NCI-H2029 (cell line): Measurements from ENCODE around the gene ATP11B.

Experiments
- DNase-seq: peaks from one replicate; lab custom pipeline; 2025; lab: John Stamatoyannopoulos, UW

ATP11B gene

GRCh38 chr3:182954553-182955235 is 161.4 kb downstream of the ATP11B start:
- no peak for DNase-seq

- DNase-seq: no peak
Measured at GRCh38 chr3:182957226-182957625, 163.9 kb downstream of the ATP11B start.

- DNase-seq: no peak
Measured at GRCh38 chr3:182957676-182958266, 164.5 kb downstream of the ATP11B start.

- DNase-seq: peak; percentile 45
Measured at GRCh38 chr3:182959474-182960350, 166.4 kb downstream of the ATP11B start.

GRCh38 chr3:182962166-182962565 is 168.9 kb downstream of the ATP11B start:
- DNase-seq: no peak

GRCh38 chr3:182964179-182964578 is 170.9 kb downstream of the ATP11B start:
- DNase-seq: no peak

GRCh38 chr3:182965861-182966366 is 172.6 kb downstream of the ATP11B start:
- DNase-seq: no peak

- no peak for DNase-seq
Measured at GRCh38 chr3:182967218-182968204, 174.2 kb downstream of the ATP11B start.

- no peak for DNase-seq
Measured at GRCh38 chr3:182969277-182969676, 176.0 kb downstream of the ATP11B start.

- DNase-seq: no peak
Measured at GRCh38 chr3:182969853-182970252, 176.5 kb downstream of the ATP11B start.

- no peak for DNase-seq
Measured at GRCh38 chr3:182970811-182971418, 177.6 kb downstream of the ATP11B start.
